ENCODE measurements around the gene TCEAL2.
A peak's percentile ranks its signal among the peaks of the same experiment; 100 is the strongest.
"Not testable (repeated sequence)": the region's sequence is repeated elsewhere in the genome, so short reads cannot be mapped to it uniquely, and the experiment has no call there.

Gene TCEAL2

GRCh38 chrX:102125436-102125835 is at the start of gene TCEAL2:
Gene TCEAL2, plus strand, starts transcription at chrX:102125679. Its CDS starts 1,152 bp downstream, at chrX:102126831.
- peak within 1 kb of the TSS; percentile 27 to 37 for H3K27ac Mint-ChIP-seq
- DNase-seq, H3K9me3 Mint-ChIP-seq, H3K4me1 Mint-ChIP-seq: not testable (repeated sequence)
- peak; percentile 71 for ATAC-seq
- peak within 1 kb of the TSS; percentile 65 to 68 for H3K4me3 Mint-ChIP-seq
- H3K27me3 Mint-ChIP-seq, result peaks cover 34% of the 10 kb centered on the region

- no peak overlapping the region for H3K4me3 Mint-ChIP-seq
- peaks cover 6% of the 10 kb centered on the region for H3K4me1 Mint-ChIP-seq
- no peaks in the 10 kb centered on the region for H3K9me3 Mint-ChIP-seq
- no peak overlapping the region for H3K27ac Mint-ChIP-seq
- DNase-seq, result no peak
- peaks cover 20% of the 10 kb centered on the region for H3K27me3 Mint-ChIP-seq
- no peak for ATAC-seq
Observed at GRCh38 chrX:102077426-102077825, 48.1 kb upstream of the TCEAL2 start.

GRCh38 chrX:102085706-102086105 is 39.8 kb upstream of the TCEAL2 start:
- no peak for ATAC-seq
- no peaks in the 10 kb centered on the region for H3K9me3 Mint-ChIP-seq
- H3K4me1 Mint-ChIP-seq, result no peaks in the 10 kb centered on the region
- no peak overlapping the region for H3K27ac Mint-ChIP-seq
- no peak overlapping the region for H3K4me3 Mint-ChIP-seq
- DNase-seq, result no peak
- peaks cover 15% of the 10 kb centered on the region for H3K27me3 Mint-ChIP-seq

GRCh38 chrX:102113367-102113766 is 12.1 kb upstream of the TCEAL2 start:
- DNase-seq, result no peak
- Mint-ChIP-seq H3K9me3 (no peaks in the 10 kb centered on the region), H3K27ac (no peak overlapping the region), H3K27me3 (peaks cover 8% of the 10 kb centered on the region), H3K4me3 (no peak overlapping the region), H3K4me1 (no peaks in the 10 kb centered on the region)
- ATAC-seq, result no peak

GRCh38 chrX:102115748-102116147 is 9.7 kb upstream of the TCEAL2 start:
- DNase-seq, result no peak
- H3K27ac Mint-ChIP-seq, result no peak overlapping the region
- H3K4me3 Mint-ChIP-seq, result no peak overlapping the region
- no peaks in the 10 kb centered on the region for H3K4me1 Mint-ChIP-seq
- no peak for ATAC-seq
- peaks cover 8% of the 10 kb centered on the region for H3K27me3 Mint-ChIP-seq
- H3K9me3 Mint-ChIP-seq, result no peaks in the 10 kb centered on the region

- not testable (repeated sequence) for DNase-seq, H3K4me1 Mint-ChIP-seq, H3K9me3 Mint-ChIP-seq
- Mint-ChIP-seq H3K27me3 (peaks cover 34% of the 10 kb centered on the region), H3K4me3 (peak overlapping the region; percentile 46 to 68), H3K27ac (peak overlapping the region in 1 of 2 donors; percentile 19)
- ATAC-seq, result peak; percentile 20
Observed at GRCh38 chrX:102125014-102125413, 465 bp upstream of the TCEAL2 start.

GRCh38 chrX:102126080-102126818 is 770 bp downstream of the TCEAL2 start:
- not testable (repeated sequence) for H3K4me1 Mint-ChIP-seq, DNase-seq, H3K9me3 Mint-ChIP-seq
- H3K27ac Mint-ChIP-seq, result peak overlapping the region in 1 of 2 donors; percentile 27
- H3K4me3 Mint-ChIP-seq, result peak overlapping the region; percentile 51 to 65
- peak; percentile 37 for ATAC-seq
- H3K27me3 Mint-ChIP-seq, result peaks cover 34% of the 10 kb centered on the region

GRCh38 chrX:102126863-102127262 is 1.4 kb downstream of the TCEAL2 start:
- Mint-ChIP-seq H3K4me3 (no peak overlapping the region), H3K9me3 (no peaks in the 10 kb centered on the region), H3K27me3 (peaks cover 34% of the 10 kb centered on the region), H3K27ac (no peak overlapping the region), H3K4me1 (peaks cover 7% of the 10 kb centered on the region)
- DNase-seq, result no peak
- no peak for ATAC-seq

- H3K4me3 Mint-ChIP-seq, result no peak overlapping the region
- DNase-seq (no peak), ATAC-seq (no peak)
- peaks cover 7% of the 10 kb centered on the region for H3K4me1 Mint-ChIP-seq
- no peaks in the 10 kb centered on the region for H3K9me3 Mint-ChIP-seq
- peaks cover 22% of the 10 kb centered on the region for H3K27me3 Mint-ChIP-seq
- H3K27ac Mint-ChIP-seq, result no peak overlapping the region
Observed at GRCh38 chrX:102129473-102129872, 4.0 kb downstream of the TCEAL2 start.

GRCh38 chrX:102138064-102138463 is 12.6 kb downstream of the TCEAL2 start:
- H3K27ac Mint-ChIP-seq, result no peak overlapping the region

GRCh38 chrX:102140876-102141275 is 15.4 kb downstream of the TCEAL2 start:
- not testable (repeated sequence) for ATAC-seq, H3K4me3 Mint-ChIP-seq, DNase-seq, H3K4me1 Mint-ChIP-seq, H3K9me3 Mint-ChIP-seq, H3K27ac Mint-ChIP-seq
- peaks cover 29% of the 10 kb centered on the region for H3K27me3 Mint-ChIP-seq

More at GRCh38 chrX:102138064-102138463, 12.6 kb downstream of the TCEAL2 start:
- no peaks in the 10 kb centered on the region for H3K4me1 Mint-ChIP-seq
- no peak for ATAC-seq
- H3K27me3 Mint-ChIP-seq, result peaks cover 19% of the 10 kb centered on the region
- no peak for DNase-seq
- no peaks in the 10 kb centered on the region for H3K9me3 Mint-ChIP-seq
- H3K4me3 Mint-ChIP-seq, result no peak overlapping the region

GRCh38 chrX:102141631-102142030 is 16.2 kb downstream of the TCEAL2 start:
- H3K4me1 Mint-ChIP-seq, ATAC-seq, H3K4me3 Mint-ChIP-seq, H3K27ac Mint-ChIP-seq, DNase-seq, H3K9me3 Mint-ChIP-seq: not testable (repeated sequence)
- peaks cover 29% of the 10 kb centered on the region for H3K27me3 Mint-ChIP-seq

GRCh38 chrX:102142274-102142673 is 16.8 kb downstream of the TCEAL2 start, which contains the start of gene TCEAL6:
Gene TCEAL6, minus strand, starts transcription at chrX:102142481.
- not testable (repeated sequence) for ATAC-seq, H3K4me3 Mint-ChIP-seq, H3K27ac Mint-ChIP-seq, H3K9me3 Mint-ChIP-seq, DNase-seq, H3K4me1 Mint-ChIP-seq
- H3K27me3 Mint-ChIP-seq, result peaks cover 29% of the 10 kb centered on the region

- Mint-ChIP-seq H3K27ac (peak overlapping the region; percentile 35 to 65), H3K4me3 (peak overlapping the region; percentile 99 to 100), H3K4me1 (peaks cover 18% of the 10 kb centered on the region), H3K9me3 (no peaks in the 10 kb centered on the region), H3K27me3 (no peaks in the 10 kb centered on the region)
- peak; percentile 17 for ATAC-seq
- peak; percentile 2 to 7 for DNase-seq
Observed at GRCh38 chrX:102154218-102154860, 28.9 kb downstream of the TCEAL2 start.

GRCh38 chrX:102154900-102155805 is 29.7 kb downstream of the TCEAL2 start:
- DNase-seq (peak; percentile 17 to 27), ATAC-seq (peak; percentile 64)
- Mint-ChIP-seq H3K4me1 (peaks cover 18% of the 10 kb centered on the region), H3K9me3 (no peaks in the 10 kb centered on the region), H3K4me3 (peak overlapping the region; percentile 99 to 100), H3K27me3 (peaks cover 4% of the 10 kb centered on the region), H3K27ac (peak overlapping the region; percentile 97 to 98)

Measured in stimulated activated naive CD8-positive, alpha-beta T cell treated with anti-CD3 and anti-CD28 coated beads, Interleukin-15, amount 100 ng/mL, for 72 hours (primary cell).